GM19035 (cell line): Measurements from ENCODE around the gene OR4Q3.
"Not testable (repeated sequence)": the region's sequence is repeated elsewhere in the genome, so short reads cannot be mapped to it uniquely, and the experiment has no call there.

Experiments used
- ATAC-seq: cut with Tn5 transposase; IDR thresholded peaks from one replicate; pipeline ENCODE4 v1.9.1; 2021; ENCODE audit not compliant: unreplicated experiment

The OR4Q3 gene

GRCh38 chr14:19743256-19743655, at the start of gene OR4Q3:
TSS of gene OR4Q3 (plus strand) at chr14:19743571.
- no peak for ATAC-seq

DNA sequence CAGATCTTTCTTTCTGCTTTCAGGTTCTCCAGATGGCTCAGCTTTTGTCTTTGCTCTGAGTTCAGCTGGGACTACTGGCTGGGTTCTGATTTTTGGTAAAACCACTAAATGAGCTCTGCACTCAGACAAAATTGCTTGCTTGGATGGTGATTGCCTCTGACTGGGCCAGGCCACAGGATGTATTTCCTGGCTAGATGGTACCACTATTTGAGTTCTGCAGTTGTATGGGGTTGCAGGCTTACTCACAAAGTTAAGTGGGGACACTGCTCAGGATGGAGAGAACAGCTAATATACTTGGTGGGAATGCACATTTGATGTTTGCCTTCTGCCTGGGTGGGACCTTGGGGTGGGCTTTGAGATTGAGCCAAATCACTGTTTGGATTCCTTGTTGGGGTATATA, 14.0 kb upstream of the OR4Q3 start:
- ATAC-seq = no peak

DNA sequence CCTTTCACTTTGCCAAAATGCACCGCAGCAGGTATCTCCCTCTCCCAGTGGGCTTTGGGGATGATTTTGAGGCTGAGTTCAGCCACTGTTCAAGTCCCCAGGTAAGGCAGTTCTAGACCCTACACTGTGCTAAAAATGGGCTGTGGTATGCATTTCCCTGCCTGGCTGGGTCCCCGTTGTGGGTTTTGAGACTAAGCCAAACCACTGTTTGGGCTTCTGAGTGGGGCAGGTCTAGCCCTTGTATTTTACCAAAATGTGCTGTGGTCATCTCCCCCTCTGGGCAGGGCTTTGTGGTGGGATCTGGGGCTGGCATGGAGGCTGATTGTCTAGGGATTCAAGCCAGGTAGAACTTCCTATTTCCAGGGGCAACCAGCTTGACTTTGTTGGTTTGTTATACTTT, 13.6 kb upstream of the OR4Q3 start:
- ATAC-seq = no peak

GRCh38 chr14:19733893-19734292, 9.5 kb upstream of the OR4Q3 start:
- ATAC-seq = not testable (repeated sequence)

DNA sequence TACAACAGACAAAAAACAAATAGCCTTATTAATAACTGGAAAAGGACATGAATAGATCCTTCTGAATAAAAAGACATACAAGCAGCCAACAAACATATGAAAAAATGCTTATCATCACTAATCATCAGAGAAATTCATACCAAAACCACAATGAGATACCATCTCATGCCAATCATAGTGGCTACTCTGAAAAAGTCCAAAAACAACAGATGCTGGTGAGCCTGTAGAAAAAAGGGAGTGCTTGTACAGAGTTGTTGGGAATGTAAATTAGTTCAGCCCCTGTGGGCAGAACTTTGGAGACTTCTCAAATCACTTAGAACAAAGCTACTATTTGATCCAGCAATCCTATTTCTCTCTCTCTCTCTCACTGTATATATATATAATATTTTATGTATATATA, 8.9 kb downstream of the OR4Q3 start:
- not testable (repeated sequence) for ATAC-seq

GRCh38 chr14:19754172-19754571, 10.8 kb downstream of the OR4Q3 start:
- ATAC-seq = no peak

DNA sequence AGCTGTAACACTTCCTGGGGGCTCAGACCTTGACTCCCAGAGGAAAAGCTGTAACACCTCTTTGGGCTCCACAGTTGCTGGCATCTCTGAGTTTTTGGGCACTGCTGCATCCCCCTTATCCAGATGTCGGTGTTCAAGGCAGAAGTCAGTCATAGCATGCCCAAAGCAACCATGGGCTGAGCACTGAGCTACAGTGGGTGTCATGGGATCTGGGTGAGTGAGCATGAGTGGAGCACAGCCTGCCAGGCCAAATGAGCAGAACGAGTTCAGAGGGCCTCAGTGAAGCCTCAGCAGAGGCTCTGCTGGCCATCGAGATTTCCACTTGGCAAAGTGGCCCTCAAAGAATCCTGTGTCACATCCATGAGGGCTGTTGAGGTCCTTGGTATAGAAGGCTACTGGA, 28.1 kb downstream of the OR4Q3 start:
- not testable (repeated sequence) for ATAC-seq

DNA sequence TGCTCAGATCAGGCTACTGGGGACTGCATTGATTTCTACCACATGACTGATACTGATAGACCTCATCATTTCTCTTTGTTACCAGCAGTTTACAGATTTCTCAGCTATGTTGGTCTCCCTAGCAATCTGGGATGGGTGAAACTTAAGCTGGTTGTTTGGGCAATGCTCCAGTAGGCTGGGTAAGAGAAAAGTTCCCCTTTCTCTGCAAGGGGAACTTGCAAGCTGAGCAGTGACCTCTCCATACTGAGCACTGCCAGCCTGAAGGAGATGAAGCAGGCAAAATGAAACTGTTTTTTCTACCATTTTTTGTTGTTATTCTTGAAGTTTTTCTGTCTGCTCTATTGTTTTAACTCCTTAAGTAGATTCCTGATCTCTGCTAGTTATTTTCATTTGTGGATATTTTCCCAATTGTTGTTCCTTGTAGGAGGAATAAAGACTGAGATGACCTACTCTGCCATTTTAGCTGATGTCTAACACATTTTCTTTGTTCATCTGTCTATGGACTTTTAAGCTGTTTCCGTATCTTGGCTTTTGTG, 28.6 kb downstream of the OR4Q3 start:
- ATAC-seq = no peak

GRCh38 chr14:19772454-19772853, 29.1 kb downstream of the OR4Q3 start:
- not testable (repeated sequence) for ATAC-seq

- not testable (repeated sequence) for ATAC-seq
These were observed 29.8 kb downstream of the OR4Q3 start, which contains the start of gene OR4M1 for GRCh38 chr14:19773204-19773603. TSS of gene OR4M1 (plus strand) at chr14:19773504. CDS start at chr14:19780323, 6,819 bp downstream.

- no peak for ATAC-seq
These were observed 32.2 kb downstream of the OR4Q3 start for GRCh38 chr14:19775587-19775986.

GRCh38 chr14:19785848-19786247, 42.5 kb downstream of the OR4Q3 start:
- not testable (repeated sequence) for ATAC-seq

GRCh38 chr14:19787318-19787717, 43.9 kb downstream of the OR4Q3 start:
- ATAC-seq = not testable (repeated sequence)

DNA sequence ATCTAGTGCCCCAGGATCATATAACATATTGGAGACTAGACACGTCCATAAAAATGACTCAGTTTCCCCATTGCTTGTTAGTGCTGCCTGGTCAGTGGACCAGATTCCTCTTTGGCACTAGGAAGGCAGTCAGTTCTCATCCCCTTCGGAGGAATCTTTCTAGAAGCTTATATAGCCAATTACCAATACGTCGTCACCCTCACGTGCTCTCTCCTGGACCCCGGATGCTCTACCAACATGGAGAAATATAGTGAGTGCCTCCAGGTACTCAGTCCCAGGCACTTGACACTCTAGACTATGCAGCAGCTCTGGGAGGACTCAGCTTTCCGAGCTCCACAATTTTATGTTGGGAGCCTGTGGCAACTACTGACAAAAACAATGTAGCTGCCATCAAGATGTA, 44.8 kb downstream of the OR4Q3 start:
- not testable (repeated sequence) for ATAC-seq

DNA sequence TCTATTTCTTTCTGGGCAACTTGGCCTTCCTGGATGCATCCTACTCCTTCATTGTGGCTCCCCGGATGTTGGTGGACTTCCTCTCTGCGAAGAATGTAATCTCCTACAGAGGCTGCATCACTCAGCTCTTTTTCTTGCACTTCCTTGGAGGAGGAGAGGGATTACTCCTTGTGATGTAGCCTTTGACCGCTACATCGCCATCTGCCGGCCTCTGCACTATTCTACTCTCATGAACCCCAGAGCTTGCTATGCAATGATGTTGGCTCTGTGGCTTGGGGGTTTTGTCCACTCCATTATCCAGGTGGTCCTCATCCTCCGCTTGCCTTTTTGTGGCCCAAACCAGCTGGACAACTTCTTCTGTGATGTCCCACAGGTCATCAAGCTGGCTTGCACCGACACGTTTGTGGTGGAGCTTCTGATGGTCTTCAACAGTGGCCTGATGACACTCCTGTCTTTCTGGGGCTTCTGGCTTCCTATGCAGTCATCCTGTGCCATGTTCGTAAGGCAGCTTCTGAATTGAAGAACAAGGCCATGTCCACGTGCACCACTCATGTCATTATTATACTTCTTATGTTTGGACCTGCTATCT, 53.2 kb downstream of the OR4Q3 start:
- not testable (repeated sequence) for ATAC-seq
